ENCODE data around the gene EBF3.

EBF3 gene

DNA sequence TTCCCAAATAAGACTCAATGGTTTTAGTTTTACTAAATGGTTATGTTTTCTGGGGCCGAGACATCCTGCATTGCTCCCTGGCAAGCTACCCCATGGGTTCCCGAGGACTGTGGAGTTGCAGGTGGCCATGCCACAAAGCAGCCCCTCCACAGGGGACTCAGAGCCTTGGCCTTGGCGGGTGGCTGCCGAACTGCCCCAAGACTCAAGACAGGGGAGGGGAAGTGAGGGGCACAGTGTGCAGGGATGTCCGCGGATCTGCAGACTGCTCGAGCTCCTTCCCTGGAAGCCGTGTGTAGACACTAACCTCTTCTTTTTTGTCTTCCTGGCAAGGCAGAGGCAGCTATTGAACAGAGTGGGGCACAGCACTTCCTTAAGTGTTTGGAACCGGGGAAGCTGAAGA, 154.6 kb downstream of the EBF3 start:
- DNase-seq (ENCODE audit: low read depth in 2 of 3, low spot score in 2 of 3) = no peak

DNA sequence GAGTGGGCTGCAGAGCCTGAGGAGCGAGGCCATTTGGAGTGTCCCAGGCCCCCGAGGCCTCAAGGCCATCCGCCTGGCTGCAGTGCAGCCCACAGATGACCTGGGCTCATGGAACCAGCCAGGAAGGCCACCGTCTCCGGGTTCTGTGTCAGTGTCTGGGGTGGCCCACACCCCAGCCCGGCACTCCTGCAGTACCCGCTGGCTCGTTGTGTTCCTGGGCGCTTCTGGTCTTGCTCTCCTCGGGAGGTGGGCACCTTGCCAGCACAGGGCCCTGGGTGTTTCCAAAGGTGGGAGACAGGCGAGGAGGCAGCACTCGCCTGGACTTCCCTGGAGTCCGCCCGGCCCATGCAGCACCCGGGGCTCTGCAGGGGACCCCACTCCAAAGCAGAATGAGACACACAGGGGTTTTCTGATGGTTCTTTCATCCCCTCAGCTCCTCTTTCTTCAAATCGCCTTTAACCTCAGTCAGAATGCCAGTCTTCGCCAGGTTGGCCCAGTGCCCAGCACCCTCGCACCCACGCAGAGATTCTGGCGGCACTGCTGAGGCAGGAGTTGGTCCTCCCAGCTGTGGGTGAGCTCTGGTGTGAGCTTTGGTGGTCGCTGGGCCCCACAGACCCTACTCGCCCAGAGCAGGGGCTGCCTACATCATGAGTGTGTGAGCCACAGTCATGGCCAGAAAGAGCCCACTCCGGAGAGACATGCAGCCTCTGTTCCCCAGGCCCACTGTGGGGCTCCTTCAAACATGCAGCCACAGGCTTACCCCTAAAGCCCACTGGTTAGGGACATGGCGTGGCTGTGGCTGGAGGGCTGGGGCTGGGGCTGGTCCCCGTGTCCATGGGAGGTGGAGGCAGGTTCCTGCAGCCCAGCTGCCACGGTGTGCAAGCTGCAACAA, 155.7 kb downstream of the EBF3 start:
- DNase-seq (ENCODE audit: low read depth in 2 of 3, low spot score in 2 of 3) = no peak

DNA sequence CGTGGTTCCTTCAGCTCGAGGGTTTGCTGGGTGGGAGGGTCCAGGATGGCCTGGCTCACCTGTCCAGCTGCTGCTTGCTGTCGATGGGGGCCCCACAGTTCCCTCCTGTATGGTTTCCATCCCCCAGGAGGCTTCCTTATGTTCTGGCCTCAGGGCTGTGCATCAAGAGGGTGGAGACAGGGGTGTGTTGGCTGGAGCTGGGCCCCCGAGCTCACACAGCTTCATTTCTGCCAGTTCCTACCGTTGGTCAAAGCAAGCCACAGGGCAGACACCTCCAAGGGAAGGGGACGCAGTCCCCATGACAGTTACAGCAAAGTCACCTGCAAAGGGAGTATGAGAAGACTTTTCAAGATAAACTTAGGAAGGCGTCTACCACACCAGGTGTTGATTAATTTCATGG, 156.9 kb downstream of the EBF3 start:
- no peak for DNase-seq (ENCODE audit: low read depth in 2 of 3, low spot score in 2 of 3)

DNA sequence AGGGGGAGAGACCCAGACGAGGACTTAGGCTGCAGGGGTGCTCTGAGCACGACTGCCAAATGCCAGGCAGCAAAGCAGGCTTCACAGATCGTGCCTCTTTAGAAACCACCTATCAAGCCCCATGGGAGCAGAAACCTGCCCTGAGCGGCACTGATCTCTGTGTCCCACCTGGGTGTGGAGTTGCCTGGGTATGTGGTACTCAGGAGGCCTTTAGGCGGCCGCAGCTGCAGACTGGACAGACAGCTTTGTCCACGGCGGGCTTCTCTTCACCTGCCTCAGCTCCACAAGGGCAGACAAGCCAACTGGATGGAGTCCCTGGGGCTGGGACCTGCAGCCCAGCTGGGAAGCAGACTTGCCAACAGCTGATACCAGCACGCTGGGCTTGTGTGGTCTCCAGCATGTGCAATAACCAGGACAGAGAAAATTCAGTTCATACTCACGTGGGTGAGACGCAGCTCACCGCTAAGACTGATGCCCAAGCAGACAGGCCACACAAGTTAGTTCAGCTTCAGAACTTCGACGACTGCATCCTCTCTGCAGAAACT, 163.2 kb downstream of the EBF3 start:
- DNase-seq (ENCODE audit: low read depth in 2 of 3, low spot score in 2 of 3) = no peak

DNA sequence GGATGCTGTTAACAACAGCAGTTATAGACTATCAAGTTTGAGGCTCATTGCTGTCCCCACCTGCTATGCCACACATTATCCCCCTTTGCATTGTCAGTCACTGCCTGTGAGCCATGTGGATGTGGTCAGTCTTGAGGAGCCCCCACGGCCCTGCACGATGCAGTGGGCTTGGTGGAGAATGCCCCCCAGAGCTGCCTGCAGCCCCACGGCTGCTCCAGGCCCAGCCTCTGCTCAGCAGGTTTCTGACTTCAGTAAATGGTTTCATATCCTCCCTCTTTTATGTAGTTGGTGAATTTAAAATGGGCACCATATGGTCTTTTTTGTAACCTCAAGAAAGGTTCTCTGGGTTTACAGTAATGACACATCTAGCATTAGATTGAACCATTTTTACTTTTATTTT, 164.1 kb downstream of the EBF3 start:
- DNase-seq (ENCODE audit: low read depth in 2 of 3, low spot score in 2 of 3) = no peak

DNA sequence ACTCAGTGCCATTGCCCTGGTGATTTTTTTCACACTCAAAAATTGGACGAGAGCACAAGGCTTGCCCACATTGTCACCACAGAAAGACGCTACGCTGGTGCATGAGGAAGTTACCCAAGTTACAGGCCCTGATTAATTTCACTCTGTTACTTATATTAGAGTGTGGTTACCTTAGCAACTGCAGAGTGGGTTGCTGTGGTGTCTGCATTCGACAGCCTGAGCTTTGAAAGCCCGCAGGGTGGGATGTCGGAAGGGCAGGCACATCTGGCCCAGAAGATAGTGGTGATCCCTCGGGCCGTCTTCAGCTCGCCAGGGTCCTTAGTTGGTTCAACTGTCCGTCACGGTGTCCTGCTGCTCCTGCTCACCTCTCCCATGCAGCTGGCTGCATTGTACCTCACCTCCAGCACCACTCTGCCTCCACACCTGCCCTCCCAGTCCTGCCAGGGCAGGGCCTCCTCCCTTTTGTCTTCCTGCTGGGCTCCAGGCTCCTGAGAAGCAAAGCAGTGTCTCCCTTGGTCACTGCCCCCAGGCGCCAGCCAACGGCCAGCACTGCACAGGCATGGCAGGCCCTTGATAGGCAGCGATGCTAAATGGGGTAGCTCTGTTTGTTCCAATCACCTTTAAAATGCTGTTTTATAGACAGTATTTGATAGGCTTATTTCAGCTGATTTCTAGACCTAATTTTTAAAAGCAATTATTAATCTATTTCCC, 167.2 kb downstream of the EBF3 start:
- no peak for DNase-seq (ENCODE audit: low read depth in 2 of 3, low spot score in 2 of 3)

DNA sequence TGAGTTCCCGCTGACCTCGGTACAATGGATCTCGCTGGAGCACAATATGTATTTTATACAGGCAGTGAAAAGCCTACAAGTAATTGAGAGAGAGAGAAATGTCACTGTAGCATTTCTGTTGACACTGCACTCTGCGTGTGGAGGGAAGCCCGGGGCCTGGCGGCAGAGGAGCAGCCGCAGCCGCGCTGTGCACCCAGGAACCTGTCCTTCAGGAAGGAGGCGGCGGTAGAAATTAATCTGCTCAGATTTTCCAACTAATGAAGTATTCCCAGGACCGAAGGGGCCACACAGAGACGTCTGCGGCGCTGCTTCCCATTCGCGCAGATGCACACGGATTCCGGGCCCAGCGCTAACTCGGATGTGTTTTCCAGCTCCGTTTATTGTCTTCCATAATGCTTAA, 170.1 kb downstream of the EBF3 start:
- DNase-seq (ENCODE audit: low read depth in 2 of 3, low spot score in 2 of 3) = no peak

DNA sequence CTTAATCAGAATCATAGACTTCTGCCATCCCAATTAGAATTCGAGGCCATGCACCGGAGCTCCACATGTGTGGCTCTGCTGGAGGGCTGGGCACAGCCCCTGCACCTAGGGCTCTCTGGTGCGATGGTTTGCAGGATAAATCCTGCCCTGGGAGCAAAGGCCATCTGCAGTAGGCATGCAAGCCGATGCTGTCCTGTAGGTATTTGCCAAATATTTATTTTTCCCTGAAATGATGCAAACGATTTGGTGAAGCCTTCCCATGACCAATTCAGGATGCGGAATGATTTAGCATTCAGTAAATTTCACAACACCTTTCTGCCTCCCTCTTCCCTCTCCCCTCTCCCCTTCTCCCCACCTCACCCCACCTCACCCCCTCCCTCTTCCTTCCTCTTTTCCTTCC, 170.6 kb downstream of the EBF3 start:
- DNase-seq (ENCODE audit: low read depth in 2 of 3, low spot score in 2 of 3) = no peak

DNA sequence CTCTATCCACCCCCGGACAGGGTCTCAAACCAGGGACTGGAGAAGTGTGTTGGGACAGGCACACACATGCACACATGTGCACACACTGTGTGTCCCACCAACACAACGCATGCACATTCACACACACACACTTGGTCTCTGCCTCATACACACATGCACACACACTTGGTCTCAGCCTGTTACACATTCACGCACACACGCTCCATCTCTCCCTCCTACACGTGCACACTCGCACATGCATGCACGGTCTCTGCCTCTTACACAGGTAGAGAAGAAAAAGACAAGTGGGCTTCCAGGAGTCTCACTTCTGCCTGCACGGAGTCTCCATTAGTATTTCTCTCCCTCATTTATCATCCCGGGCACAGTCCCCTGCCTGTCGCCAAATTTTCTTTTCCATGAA, 171.2 kb downstream of the EBF3 start:
- no peak for DNase-seq (ENCODE audit: low read depth in 2 of 3, low spot score in 2 of 3)

DNA sequence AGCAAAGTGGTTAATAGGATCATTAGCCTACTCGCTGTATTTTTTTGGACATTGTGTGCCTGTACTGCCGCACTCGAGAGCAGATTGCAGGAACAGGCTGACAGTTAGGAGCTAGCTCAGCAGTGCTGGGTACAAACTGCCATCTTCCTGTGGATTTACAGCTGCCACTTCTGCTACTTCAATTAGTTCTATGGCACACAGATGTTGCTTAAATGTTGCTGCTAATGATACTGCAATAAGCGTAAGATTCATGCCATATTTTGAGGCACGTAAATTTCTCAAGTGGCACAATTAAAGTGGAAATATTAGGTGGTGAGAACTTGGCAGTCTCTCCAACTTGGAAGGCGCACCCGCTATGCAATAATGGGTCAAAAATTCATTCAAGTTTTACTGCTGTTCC, 171.9 kb downstream of the EBF3 start:
- no peak for DNase-seq (ENCODE audit: low read depth in 2 of 3, low spot score in 2 of 3)

DNA sequence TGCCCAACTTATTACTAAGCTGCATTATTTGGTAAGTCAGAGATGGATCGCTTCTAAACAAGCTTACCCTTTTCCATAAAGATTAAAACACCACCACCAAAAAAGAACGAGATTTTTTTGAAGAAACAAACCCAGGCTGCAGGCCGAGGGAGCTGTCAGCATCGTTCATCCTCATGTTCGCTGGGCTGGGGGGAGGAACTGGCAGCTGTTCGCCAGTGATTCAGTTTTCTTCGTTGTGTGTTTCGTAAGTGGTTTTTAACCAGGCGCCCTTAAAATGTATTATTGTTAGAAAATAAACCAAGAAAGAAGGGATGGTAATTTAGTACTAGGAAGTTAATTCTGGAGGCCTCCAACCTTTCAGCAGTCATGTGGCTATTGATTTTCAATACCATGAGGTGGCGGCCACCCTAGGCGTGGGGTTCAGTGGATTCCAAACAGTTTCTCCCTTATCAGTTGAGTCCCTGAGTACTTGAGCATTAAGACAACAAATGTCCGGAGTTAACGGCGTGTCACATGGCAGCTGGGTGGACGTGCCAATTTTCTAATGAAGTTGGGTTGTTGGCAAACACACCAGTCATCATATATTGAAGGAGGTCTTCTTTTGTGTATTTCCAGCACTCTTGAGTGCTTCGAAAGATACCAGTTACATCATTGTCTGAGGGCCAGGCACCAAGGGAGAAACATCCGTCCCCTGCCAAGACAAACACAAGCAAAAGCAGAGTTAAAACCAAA, 173.2 kb downstream of the EBF3 start:
- DNase-seq (ENCODE audit: low read depth in 2 of 3, low spot score in 2 of 3) = no peak

DNA sequence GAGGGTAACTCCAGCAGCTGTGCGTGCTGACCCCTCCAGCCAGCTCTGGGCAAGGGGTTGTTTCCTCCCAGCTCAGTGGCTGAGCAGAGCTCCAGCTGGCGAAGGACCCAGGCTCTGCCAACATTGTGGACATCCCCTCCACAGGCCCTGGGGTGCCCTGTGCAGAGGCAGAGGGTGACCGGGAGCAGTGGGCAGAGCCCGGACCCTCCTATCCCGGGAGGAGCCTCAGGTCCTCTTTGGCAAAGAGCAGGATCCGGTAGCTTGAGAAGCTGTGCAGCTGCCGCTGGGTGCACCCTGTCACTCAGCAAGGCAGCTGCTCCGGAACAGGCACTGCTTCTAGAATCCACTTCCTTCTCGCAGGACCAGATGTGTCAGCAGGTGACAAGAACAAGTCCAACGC, 175.9 kb downstream of the EBF3 start:
- DNase-seq (ENCODE audit: low read depth in 2 of 3, low spot score in 2 of 3) = no peak

DNA sequence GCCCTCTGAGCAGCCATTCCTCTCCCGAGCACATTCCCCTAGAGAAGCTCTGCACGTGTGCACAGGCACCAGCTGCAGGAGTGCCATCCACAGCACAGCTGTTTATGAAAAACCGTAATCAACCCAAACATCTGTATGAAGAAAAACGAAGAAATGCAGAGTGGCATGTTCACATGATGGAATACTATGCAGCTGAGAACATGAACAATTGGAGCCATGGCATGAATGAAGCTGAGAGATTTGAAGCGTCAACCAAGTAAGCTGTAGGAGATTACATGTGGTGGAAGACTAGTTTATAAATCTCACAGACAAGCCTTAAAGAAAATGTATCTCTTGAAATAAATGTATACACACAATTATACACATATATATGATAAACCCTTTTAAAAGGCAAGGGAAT, 176.5 kb downstream of the EBF3 start:
- DNase-seq (ENCODE audit: low read depth in 2 of 3, low spot score in 2 of 3) = no peak

DNA sequence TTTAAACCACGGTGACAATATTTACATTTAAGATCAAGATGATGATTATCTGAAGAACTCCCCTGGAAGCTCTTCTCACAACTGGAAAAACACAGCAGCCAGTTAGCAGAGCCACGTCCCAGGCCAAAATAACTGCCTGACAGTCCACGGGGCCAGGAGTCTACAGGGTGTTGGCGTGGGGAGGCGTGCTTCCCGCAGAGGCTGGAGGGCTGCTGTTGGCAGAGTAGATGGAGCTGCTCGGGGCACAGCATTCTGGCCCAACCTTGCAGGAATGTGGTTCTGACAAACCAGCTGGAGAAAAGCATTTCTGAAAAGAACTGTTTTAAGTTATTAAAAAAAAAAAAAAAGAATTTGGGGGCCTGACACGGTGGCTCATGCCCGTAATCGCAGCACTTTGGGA, 177.9 kb downstream of the EBF3 start:
- DNase-seq (ENCODE audit: low read depth in 2 of 3, low spot score in 2 of 3) = no peak

DNA sequence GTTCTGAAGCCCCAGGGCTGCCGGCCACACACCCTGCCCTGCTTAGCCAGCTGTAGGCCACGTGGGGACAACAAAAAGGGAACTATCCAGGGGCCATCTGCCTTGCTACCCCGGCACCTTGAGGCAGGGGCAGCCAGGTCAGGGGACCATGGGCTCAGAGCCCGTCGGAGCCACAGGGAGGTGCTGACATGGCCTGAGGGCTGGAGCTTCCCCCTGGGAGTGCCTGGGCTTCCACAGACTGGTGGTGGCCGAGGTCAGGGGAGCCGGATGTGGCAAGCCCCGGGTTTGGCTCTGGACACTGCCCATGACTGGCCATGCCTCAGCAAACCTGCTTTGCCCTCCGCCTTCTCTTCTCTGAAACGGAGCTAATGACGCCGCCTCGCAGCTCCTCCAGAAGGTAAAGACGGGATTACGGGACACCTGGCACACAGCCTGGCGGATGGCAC, 178.5 kb downstream of the EBF3 start:
- no peak for DNase-seq (ENCODE audit: low read depth in 2 of 3, low spot score in 2 of 3)
